ENCODE data around the gene HOXD4. TPM values are rescaled to one million over a fixed set of nuclear protein-coding genes. Genes with fewer than 3 reads are reported as not detected.

HOXD4 gene
- polyA plus RNA-seq, 1 of the 3 experiments (the other 2 are of a cell fraction): 1.0 TPM

- H3K9ac ChIP-seq: peak overlapping the region; percentile 66
- H3K4me3 ChIP-seq (ENCODE audit: low read depth in 2 of 2, low read length in 1 of 2): peak overlapping the region; percentile 69
- 24% methylated on average over 4 of the region's 4 CpGs for WGBS (ENCODE audit: low lambda C conversion rate)
- no peaks in the 10 kb centered on the region for H4K20me1 ChIP-seq (ENCODE audit: insufficient read depth)
- peaks cover 13% of the 10 kb centered on the region for H3K79me2 ChIP-seq (ENCODE audit: insufficient read depth)
- H2AFZ ChIP-seq (ENCODE audit: low read depth): peak overlapping the region; percentile 68
- H3K9me2 ChIP-seq: no peaks in the 10 kb centered on the region
- H3K27me3 ChIP-seq (ENCODE audit: insufficient read depth): no peaks in the 10 kb centered on the region
- H3F3A ChIP-seq (replicated peaks; ENCODE audit: insufficient read depth): peaks cover 31% of the 10 kb centered on the region
- ChIA-PET POLR2A (interaction anchor here (0.7 to 6.3 kb wide), 8 partner anchors 8 to 1261 kb away, joined by 3 to 45 read pairs (median 10); partner anchors contain the start of genes HOXD9 and MTX2), CTCF (interaction anchor here (0.8 to 26.1 kb wide), 15 partner anchors 8 to 1017 kb away, joined by 3 to 1047 read pairs (median 7); partner anchors contain the start of gene HOXD10)
- no peaks in the 10 kb centered on the region for H3K36me3 ChIP-seq (replicated peaks in 1 of 2; ENCODE audit: control insufficient read depth in 1 of 2, insufficient read depth in 2 of 2, low read length in 1 of 2)
- H3K27ac ChIP-seq (ENCODE audit: low read depth in 2 of 2, low read length in 1 of 2): peak overlapping the region; percentile 62 to 63
- no peak for DNase-seq
- peak overlapping the region; percentile 81 for H3K4me2 ChIP-seq
- H3K4me1 ChIP-seq (ENCODE audit: control insufficient read depth in 1 of 2, insufficient read depth in 2 of 2, low read depth in 1 of 2, low read length in 1 of 2): peaks cover 29 to 43% of the 10 kb centered on the region in 2 experiments
- TF ChIP-seq TAF1 (IDR thresholded peaks at IDR 0.05; ENCODE audit: borderline replicate concordance, low read depth, low read length) (no peak), ELF1 (IDR thresholded peaks at IDR 0.05) (no peak), FOSL2 (IDR thresholded peaks at IDR 0.05; ENCODE audit: borderline replicate concordance, low read depth) (no peak), RFX5 (IDR thresholded peaks at IDR 0.05; ENCODE audit: low read length) (no peak), RAD21 (IDR thresholded peaks at IDR 0.05; ENCODE audit: low read length) (no peak), RCOR1 (IDR thresholded peaks at IDR 0.05; ENCODE audit: low read length) (no peak), NRF1 (IDR thresholded peaks at IDR 0.05; ENCODE audit: low read depth, low read length) (no peak), YY1 (IDR thresholded peaks at IDR 0.05; ENCODE audit: low read depth) (no peak), TEAD4 (IDR thresholded peaks at IDR 0.05; ENCODE audit: borderline replicate concordance, insufficient read depth) (no peak), IRF3 (IDR thresholded peaks at IDR 0.05; ENCODE audit: low read depth, low read length) (no peak), PBX3 (IDR thresholded peaks at IDR 0.05) (no peak), JUND (IDR thresholded peaks at IDR 0.05) (no peak), CHD2 (IDR thresholded peaks at IDR 0.05; ENCODE audit: low read length, partially characterized antibody) (no peak)
- TF ChIP-seq, protein P1, sequence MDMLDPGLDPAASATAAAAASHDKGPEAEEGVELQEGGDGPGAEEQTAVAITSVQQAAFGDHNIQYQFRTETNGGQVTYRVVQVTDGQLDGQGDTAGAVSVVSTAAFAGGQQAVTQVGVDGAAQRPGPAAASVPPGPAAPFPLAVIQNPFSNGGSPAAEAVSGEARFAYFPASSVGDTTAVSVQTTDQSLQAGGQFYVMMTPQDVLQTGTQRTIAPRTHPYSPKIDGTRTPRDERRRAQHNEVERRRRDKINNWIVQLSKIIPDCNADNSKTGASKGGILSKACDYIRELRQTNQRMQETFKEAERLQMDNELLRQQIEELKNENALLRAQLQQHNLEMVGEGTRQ (IDR thresholded peaks at IDR 0.05; ENCODE audit: borderline replicate concordance, low read depth, low read length): no peak
- H3K9me3 ChIP-seq: no peaks in the 10 kb centered on the region
Observed at GRCh38 chr2:176131848-176132158, 19.5 kb upstream of the HOXD4 start.

Data from SK-N-SH (cell line).